Urothelium cell line (cell line): ENCODE results near the gene CBARP.

Experiments used
- DNase-seq: peaks from one replicate; pipeline ENCODE4 v3.0.0; 2011; ENCODE audit warnings: low spot score, mixed read lengths
- FAIRE-seq: peaks from 2 replicates; lab custom pipeline; 2011; peaks lifted over from hg19 to GRCh38; lab: Jason Lieb, UNC

CBARP gene

GRCh38 chr19:1266129-1266915 is 28.5 kb upstream of the CBARP start:
- FAIRE-seq (no peak), DNase-seq (peak; percentile 81)

DNA sequence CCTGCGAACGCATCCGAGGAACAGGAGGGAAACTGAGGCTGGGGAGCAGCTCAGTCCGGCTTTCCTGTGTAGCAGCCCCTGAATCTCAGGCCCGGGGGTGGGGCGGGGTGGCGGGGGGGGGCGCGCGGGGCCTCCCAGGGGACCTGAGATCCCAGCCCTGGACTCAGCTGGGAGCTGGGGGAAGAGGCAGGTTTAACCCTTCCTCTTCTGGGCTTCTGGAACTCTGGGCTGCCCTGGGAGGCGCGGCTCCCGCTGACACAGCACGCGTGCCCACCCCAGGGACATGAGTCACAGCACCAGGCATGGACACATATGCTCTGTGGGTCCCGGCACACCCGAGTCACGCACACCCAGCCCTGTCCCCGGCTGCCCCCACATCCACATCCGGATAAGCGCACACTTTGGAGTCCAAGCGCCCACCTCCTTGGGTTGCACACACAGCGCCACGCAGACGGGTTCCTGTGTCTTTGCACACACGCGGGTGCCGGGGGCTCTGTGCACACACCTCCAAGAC is 27.9 kb upstream of the CBARP start:
- no peak for FAIRE-seq
- peak; percentile 33 for DNase-seq

- FAIRE-seq (peak; percentile 32), DNase-seq (peak; percentile 78)
Observed at GRCh38 chr19:1264801-1265614, 27.2 kb upstream of the CBARP start.

GRCh38 chr19:1263188-1263587 is 25.4 kb upstream of the CBARP start:
- no peak for DNase-seq
- FAIRE-seq: no peak

GRCh38 chr19:1262623-1263123 is 24.9 kb upstream of the CBARP start:
- DNase-seq: no peak
- FAIRE-seq: no peak

DNA sequence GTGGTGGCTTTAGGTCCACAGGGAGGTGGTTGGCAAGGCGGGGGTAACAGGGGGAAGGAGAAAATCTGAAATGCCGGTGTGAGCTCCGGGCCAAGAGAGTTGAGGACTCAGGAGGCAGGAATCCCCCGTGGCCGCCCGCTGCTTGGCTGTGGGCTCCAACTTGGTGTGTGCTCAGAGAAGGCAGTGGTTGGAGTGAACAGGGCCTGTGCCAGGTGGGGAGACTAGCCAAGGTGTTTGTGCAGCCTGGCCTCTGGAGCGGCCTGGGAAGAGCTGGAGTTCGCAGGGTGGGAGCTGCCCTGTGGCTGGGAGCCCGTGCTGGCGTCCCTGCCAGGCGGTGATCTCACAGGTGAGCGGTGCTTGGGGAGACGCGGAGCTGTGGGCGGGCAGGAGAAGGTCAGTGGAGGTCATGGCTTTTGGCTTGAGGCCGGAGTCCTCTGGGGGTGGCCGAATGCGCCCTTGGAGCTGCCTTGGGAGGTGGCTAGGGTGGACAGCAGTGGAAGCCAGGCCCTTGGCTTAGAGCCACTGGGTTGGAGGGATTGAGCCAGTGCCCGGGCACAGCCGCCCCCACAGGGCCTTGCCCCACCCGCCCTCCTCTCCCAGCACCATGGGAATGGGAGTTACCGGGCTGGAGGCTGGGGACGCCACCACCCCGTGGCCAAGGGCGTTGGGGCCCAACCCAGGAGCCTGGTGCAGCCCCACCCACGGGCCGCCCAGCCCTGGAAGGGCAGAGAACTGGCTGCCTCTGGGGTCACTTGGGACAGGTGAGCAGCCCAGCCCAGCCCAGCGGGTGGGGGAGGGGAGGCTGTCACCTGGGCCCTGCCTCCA is 24.2 kb upstream of the CBARP start:
- FAIRE-seq (no peak), DNase-seq (no peak)

DNA sequence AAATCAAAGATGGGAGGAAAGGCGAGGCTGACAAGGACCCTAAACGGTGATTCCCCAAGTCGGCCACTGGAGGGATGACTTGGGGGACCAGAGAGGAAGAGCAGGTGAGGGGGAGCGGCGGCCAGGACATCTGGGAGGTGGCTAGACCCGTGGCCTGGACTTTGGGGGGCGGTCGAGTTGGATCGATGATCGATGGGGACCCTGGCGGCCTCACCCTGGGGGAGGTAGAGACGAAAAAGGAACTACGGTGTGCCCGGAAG is 23.7 kb upstream of the CBARP start:
- no peak for DNase-seq
- no peak for FAIRE-seq

DNA sequence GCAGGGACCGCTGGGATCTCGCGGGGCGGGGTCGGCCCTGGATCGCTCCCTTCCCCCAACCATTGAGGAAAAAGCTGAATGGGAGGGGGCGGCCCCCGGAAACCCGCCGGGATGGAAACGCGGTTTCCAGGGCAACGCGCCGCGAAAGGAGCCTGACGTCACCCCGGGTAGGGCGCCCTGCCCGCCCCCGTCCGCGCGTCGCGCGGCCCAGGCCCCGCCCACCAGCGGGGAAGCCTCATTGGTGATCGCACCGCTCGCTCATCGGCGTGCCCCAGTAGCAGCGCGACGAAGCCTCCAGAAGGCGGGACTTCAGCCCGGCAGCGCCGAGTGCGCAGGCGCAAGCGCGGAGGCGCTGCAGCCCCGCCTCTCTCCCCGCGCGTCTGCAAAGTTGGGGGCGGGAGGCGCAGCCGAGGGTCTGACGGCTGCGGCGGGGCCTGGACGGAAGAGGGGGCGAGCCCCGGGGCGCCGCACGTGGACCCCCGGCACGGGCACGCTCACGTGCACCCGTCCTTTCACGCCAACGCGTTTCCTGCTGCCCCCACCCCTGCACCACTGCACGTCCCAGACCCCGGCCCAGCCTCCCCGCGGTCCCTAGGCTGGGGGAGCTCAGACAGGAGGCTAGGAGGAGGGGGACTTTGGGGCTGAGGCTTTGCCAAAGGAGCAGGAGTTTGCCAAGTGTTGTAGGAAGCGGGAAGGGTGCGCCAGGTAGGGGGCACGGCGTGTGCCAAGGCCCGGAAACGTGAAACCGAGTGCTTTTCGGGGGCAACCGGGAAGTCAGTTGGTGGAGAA is 23.1 kb upstream of the CBARP start:
- peak; percentile 90 for DNase-seq
- no peak for FAIRE-seq

DNA sequence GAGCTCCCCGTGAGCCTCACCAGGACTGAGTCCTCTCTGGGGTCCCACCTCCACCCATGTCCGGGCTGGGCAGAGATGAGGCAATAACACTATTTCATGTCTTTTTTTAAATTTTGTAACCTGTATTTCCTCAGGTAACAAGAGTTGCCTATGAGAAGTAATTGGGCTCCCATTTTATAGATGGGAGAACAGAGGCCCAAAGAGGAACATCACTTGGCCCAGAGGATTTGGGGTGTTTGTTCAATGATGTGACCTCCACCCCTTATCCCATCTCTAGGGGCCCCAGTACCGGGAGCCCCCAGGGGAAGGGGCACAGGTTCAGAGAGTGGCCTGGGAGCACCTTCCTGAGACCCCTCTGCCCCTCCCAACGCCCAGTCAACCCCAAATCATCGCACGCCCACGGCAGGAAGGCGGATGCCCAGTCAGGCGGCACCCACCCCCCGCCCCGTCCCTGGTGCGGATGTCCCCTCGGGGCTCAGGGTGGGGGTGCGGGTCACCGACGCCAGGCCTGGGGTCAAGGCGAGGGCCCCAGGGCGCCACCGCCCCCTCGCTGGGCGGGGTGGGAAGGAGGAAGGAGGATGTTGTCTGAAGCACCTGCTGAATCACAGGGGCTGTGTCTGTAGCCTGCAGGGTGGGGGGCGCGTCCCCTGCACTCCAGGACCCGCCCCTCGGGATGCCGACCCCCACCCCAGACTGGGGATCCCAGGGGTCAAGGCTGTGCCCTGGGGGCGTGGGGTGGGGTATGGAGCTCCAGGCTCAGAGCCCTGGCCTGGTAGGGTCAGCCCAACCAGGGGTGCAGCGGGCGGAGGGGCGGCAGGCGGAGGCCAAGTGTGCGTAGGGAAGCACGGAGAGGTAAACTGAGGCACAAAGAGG is 22.3 kb upstream of the CBARP start:
- FAIRE-seq (no peak), DNase-seq (no peak)

- no peak for FAIRE-seq
- no peak for DNase-seq
Observed at GRCh38 chr19:1259206-1259875, 21.5 kb upstream of the CBARP start.

DNA sequence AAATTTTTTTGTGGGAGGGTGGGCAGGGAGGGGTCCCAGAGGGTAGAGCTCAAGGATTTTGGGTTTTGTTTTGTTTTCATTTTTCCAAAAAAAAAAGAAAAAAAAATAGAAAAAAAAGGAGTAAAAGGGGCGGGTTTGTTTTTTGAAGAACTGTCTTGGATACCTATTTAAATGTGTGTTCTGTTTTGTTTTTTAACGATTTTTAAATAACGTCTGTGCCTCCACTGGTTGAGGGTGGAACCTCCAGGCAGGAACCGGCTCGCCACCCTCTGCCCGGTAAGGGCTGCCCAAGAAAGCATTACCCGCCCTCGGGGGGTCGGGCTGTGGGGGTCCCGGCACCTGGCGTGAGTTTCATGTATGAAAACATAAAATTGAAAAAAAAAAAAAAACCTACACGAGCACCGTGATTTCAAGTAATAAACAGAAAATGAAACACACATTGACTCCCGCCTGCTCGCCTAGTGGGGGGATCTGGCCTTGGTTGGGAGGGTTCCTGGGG is 21.0 kb upstream of the CBARP start:
- FAIRE-seq (no peak), DNase-seq (no peak)

GRCh38 chr19:1258163-1258492 is 20.3 kb upstream of the CBARP start:
- DNase-seq (no peak), FAIRE-seq (no peak)

GRCh38 chr19:1257475-1258162 is 19.8 kb upstream of the CBARP start:
- FAIRE-seq (no peak), DNase-seq (no peak)

DNA sequence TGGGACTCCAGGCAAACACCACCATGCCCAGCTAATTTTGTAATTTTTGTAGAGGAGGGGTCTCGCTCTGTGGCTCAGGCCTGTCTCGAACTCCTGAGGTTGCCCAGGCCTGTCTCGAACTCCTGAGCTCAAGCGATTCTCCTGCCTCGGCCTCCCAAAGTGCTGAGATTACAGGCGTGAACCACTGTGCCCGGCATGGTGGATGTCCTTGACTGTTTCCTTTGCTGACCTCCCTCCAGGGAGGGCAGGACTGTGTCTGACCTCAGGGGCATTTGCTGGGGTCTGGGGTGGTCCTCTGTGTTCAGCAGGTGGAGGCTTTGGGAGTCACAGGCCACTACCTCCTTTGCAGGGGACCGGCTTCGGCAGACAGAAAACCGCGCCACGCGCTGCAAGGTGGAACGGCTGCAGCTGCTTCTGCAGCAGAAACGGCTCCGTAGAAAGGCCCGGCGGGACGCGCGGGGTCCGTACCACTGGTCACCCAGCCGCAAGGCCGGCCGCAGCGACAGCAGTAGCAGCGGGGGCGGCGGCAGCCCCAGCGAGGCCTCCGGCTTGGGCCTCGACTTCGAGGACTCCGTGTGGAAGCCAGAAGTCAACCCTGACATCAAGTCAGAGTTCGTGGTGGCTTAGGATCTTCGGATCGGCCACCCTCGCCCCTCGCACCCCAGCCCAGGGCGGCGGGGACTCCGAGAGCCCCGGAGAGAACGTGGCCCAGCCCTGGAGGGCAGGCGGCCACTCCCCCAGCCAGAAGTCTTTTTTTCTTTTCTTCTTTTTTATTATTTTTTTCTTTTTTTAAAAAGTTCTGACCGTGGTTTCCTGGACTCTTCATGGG is 19.1 kb upstream of the CBARP start:
- DNase-seq (no peak), FAIRE-seq (no peak)

GRCh38 chr19:1255186-1256161 is 17.7 kb upstream of the CBARP start:
- DNase-seq (no peak), FAIRE-seq (no peak)

DNA sequence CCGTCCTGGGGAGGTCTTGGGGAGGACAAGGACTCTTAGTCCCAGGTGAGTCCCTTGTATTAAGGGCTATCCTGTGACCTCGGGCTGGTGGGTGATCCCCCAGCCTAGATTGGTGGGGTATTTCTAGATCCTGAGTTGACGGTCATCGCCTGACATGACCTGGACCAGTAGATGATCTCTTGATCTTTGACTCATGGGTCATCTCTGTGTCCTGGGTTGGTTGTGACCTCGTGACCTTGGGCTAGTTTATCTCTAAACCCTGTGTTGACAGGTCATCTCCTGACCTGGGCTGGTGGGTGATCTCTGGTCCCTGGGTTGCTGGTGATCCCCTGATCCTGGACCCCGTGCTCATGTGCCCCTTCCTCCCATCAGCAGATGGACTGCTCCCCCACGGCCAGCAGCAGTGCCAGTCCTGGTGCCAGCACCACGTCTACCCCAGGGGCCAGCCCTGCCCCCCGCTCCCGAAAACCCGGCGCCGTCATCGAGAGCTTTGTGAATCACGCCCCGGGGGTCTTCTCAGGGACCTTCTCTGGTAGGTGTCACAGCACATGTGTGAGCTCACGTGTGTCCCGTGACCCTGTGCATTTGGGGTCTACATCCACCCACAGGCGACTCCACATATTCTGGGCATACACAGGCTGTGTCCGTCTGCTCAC is 16.9 kb upstream of the CBARP start:
- DNase-seq: no peak
- no peak for FAIRE-seq
